ENCODE data around the gene FLOT1. TPM values are rescaled to one million over a fixed set of nuclear protein-coding genes. Genes with fewer than 3 reads are reported as not detected.
"Not testable (repeated sequence)": the region's sequence is repeated elsewhere in the genome, so short reads cannot be mapped to it uniquely, and the experiment has no call there.

Gene FLOT1
- total RNA-seq, 1 experiment from 2014 or later: 116 TPM

DNA sequence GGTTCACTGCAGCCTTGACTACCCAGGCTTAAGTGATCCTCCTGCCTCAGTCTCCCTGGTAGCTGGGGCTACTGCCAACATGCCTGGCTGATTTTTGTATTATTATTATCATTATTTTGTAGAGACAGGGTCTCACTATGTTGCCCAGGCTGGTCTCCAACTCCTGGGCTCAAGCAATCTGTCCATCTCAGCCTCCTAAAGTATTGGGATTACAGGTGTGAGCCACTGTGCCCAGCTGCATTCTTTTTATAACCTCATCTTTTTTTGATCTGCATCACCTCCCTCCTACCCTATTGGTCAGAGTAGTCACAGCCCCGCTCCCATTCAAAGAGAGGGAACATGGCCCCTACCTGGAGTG lies 25.4 kb upstream of the FLOT1 start:
- H3K27me3 ChIP-seq (replicated peaks; ENCODE audit: insufficient read depth, low read depth, low read length, poor library complexity): no peaks in the 10 kb centered on the region
- no TSS peak for BruUV-seq (replicated peaks)
- CTCF ChIA-PET: no interaction called here
- intact Hi-C loops (cut with micrococcal nuclease; ENCODE audit: unreplicated experiment): no loop called here
- DNase-seq (ENCODE audit: low spot score): no peak
- TF ChIP-seq EZH2 (IDR thresholded peaks at IDR 0.05; ENCODE audit: borderline replicate concordance, low read depth, low read length, poor library complexity, severe bottlenecking): no peak
- TF ChIP-seq, protein P1, sequence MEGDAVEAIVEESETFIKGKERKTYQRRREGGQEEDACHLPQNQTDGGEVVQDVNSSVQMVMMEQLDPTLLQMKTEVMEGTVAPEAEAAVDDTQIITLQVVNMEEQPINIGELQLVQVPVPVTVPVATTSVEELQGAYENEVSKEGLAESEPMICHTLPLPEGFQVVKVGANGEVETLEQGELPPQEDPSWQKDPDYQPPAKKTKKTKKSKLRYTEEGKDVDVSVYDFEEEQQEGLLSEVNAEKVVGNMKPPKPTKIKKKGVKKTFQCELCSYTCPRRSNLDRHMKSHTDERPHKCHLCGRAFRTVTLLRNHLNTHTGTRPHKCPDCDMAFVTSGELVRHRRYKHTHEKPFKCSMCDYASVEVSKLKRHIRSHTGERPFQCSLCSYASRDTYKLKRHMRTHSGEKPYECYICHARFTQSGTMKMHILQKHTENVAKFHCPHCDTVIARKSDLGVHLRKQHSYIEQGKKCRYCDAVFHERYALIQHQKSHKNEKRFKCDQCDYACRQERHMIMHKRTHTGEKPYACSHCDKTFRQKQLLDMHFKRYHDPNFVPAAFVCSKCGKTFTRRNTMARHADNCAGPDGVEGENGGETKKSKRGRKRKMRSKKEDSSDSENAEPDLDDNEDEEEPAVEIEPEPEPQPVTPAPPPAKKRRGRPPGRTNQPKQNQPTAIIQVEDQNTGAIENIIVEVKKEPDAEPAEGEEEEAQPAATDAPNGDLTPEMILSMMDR (conservative IDR thresholded peaks at IDR 0.05; ENCODE audit: low read depth, low read length): no peak
- no peak overlapping the region for H3K4me3 ChIP-seq (ENCODE audit: low read depth, low read length, poor library complexity, severe bottlenecking)
- no peak overlapping the region for H3K27ac ChIP-seq (ENCODE audit: low read depth, low read length, poor library complexity, severe bottlenecking)
- no peaks in the 10 kb centered on the region for H3K9me3 ChIP-seq (ENCODE audit: low read depth, low read length, poor library complexity, severe bottlenecking)
- H3K4me1 ChIP-seq (ENCODE audit: insufficient read depth, low read length, poor library complexity, severe bottlenecking): peaks cover 33% of the 10 kb centered on the region
- no peaks in the 10 kb centered on the region for H3K36me3 ChIP-seq (ENCODE audit: insufficient read depth, low read length, poor library complexity, severe bottlenecking)
- POLR2A ChIA-PET (ENCODE audit: low non-redundant PET): no interaction called here

DNA sequence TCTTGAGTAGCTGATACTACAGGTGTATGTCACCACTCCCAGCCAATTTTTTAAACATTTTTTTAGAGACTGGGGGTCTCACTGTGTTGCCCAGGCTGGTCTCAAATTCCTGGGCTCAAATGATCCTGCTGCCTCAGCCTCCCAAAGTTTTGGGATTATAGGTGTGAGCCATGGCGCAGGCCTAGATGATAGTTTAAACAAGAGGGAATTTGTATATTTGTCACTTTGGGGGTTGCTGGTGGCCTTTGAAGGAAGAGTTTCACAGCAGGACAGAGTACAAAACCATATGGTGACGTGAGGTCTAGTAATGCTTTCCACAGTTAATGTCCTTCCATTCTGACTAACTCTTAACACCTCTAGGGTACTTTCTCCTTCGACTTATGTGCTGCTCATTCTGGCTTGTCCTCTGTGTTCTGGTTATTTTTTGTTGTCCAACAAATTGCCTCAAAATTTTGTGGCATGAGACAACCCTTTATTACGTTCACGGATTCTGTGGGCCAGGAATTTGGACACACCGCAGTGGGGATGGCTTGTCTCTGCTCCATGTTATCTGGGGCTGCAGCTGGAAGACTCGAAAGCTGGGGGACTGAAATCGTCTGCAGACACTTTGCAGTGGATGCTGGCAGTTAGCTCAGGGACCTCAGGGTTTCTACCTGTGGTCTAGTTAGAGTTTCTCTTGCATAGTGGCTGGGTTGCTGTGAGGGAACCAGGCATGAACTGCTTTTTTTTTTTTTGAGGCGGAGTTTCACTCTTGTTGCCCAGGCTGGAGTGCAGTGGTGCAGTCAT lies 24.9 kb upstream of the FLOT1 start:
- TF ChIP-seq, protein P1 (conservative IDR thresholded peaks at IDR 0.05; ENCODE audit: low read depth, low read length): no peak
- no peak for TF ChIP-seq EZH2 (IDR thresholded peaks at IDR 0.05; ENCODE audit: borderline replicate concordance, low read depth, low read length, poor library complexity, severe bottlenecking)
- ChIA-PET POLR2A (ENCODE audit: low non-redundant PET) (interaction anchor here (0.6 kb wide), 1 partner anchor 125 kb away, joined by 6 read pairs; no protein-coding TSS in a partner anchor), CTCF (no interaction called here)
- BruUV-seq (replicated peaks): no TSS peak
- no peak for DNase-seq (ENCODE audit: low spot score)
- no peak overlapping the region for H3K4me3 ChIP-seq (ENCODE audit: low read depth, low read length, poor library complexity, severe bottlenecking)
- H3K27me3 ChIP-seq (replicated peaks; ENCODE audit: insufficient read depth, low read depth, low read length, poor library complexity): no peaks in the 10 kb centered on the region
- no peaks in the 10 kb centered on the region for H3K36me3 ChIP-seq (ENCODE audit: insufficient read depth, low read length, poor library complexity, severe bottlenecking)
- H3K4me1 ChIP-seq (ENCODE audit: insufficient read depth, low read length, poor library complexity, severe bottlenecking): peaks cover 33% of the 10 kb centered on the region
- no peak overlapping the region for H3K27ac ChIP-seq (ENCODE audit: low read depth, low read length, poor library complexity, severe bottlenecking)
- intact Hi-C loops (cut with micrococcal nuclease; ENCODE audit: unreplicated experiment): no loop called here
- H3K9me3 ChIP-seq (ENCODE audit: low read depth, low read length, poor library complexity, severe bottlenecking): no peaks in the 10 kb centered on the region

DNA sequence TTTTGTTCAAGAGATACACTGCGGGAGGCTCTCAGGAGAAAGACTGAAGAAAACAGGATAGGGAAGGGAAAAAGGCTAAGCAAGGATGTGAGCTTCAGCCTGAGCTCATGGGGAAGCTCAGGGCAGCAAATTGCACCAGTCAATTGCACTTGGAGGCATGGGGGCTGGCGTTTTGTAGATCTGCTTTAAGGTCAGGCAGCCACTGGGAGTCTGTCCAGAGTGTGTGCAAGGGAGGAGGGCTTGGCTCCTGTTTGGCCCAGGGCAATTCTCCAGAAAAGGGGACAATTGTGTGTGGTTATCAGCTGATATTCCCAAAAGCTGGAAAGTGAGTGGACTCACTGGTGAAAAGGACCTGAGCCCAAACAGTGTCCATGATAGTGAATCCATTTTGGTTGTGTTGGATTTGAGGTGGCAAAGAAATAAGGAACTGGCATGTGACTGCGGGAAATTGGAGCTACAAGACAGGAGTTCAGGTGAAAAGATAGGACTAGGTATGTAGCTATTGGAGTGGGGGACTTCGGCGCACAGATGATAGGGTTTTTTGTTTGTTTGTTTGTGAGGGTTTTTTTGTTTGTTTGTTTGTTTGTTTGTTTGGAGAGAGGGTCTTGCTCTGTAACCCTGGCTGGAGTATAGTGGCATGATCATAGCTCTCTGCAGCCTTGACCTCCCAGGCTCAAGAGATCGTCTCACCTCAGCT lies 24.1 kb upstream of the FLOT1 start:
- intact Hi-C loops (cut with micrococcal nuclease; ENCODE audit: unreplicated experiment): no loop called here
- Histone ChIP-seq H3K9me3 (ENCODE audit: low read depth, low read length, poor library complexity, severe bottlenecking) (no peaks in the 10 kb centered on the region), H3K36me3 (ENCODE audit: insufficient read depth, low read length, poor library complexity, severe bottlenecking) (no peaks in the 10 kb centered on the region), H3K27me3 (replicated peaks; ENCODE audit: insufficient read depth, low read depth, low read length, poor library complexity) (no peaks in the 10 kb centered on the region), H3K4me3 (ENCODE audit: low read depth, low read length, poor library complexity, severe bottlenecking) (no peak overlapping the region), H3K4me1 (ENCODE audit: insufficient read depth, low read length, poor library complexity, severe bottlenecking) (peaks cover 33% of the 10 kb centered on the region), H3K27ac (ENCODE audit: low read depth, low read length, poor library complexity, severe bottlenecking) (no peak overlapping the region)
- no peak for TF ChIP-seq EZH2 (IDR thresholded peaks at IDR 0.05; ENCODE audit: borderline replicate concordance, low read depth, low read length, poor library complexity, severe bottlenecking)
- TF ChIP-seq, protein P1 (conservative IDR thresholded peaks at IDR 0.05; ENCODE audit: low read depth, low read length): no peak
- BruUV-seq (replicated peaks): no TSS peak
- DNase-seq (ENCODE audit: low spot score): no peak
- ChIA-PET CTCF (no interaction called here), POLR2A (ENCODE audit: low non-redundant PET) (interaction anchor here (0.6 kb wide), 1 partner anchor 124 kb away, joined by 6 read pairs; no protein-coding TSS in a partner anchor)

DNA sequence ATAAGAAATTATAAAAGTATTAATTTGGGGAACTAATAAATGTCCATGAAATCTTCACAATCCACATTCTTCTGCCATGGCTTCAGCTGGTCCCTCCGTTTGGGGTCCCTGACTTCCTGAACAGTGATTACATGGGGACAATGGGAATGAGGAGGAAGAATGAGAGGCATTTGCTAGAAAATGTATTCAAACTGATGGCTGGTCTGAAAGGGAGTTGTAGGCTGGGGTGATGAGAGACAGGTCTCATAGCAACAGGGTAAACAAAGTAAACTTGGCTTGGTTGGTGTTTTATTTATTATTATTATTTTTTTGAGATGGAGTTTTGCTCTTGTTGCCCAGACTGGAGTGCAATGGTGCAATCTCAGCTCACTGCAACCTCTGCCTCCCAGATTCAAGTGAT lies 23.0 kb upstream of the FLOT1 start:
- POLR2A ChIA-PET (ENCODE audit: low non-redundant PET); CTCF ChIA-PET: not testable (repeated sequence)

DNA sequence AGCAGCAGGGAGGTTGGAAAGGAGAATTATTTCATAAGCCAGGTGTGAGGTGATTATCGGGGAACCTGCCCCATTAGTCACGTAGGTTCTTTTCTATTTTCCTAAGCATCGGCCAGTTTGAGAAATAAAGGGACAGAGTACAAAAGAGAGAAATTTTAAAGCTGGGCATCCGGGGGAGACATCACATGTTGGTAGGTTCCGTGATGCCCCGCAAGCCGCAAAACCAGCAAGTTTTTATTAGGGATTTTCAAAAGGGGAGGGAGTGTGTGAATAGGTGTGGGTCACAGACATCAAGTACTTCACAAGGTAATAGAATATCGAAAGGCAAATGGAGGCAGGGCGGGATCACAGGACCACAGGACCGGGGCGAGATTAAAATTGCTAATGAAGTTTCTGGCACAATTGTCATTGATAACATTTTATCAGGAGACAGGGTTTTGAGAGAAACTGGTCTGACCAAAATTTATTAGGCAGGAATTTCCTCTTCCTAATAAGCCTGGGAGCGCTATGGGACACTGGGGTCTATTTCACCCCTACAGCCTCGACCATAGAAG lies 22.1 kb upstream of the FLOT1 start:
- H3K4me1 ChIP-seq (ENCODE audit: insufficient read depth, low read length, poor library complexity, severe bottlenecking): peaks cover 27% of the 10 kb centered on the region
- DNase-seq (ENCODE audit: low spot score); H3K27ac ChIP-seq (ENCODE audit: low read depth, low read length, poor library complexity, severe bottlenecking); H3K36me3 ChIP-seq (ENCODE audit: insufficient read depth, low read length, poor library complexity, severe bottlenecking); H3K27me3 ChIP-seq (replicated peaks; ENCODE audit: insufficient read depth, low read depth, low read length, poor library complexity); intact Hi-C loops (cut with micrococcal nuclease; ENCODE audit: unreplicated experiment); BruUV-seq (replicated peaks); H3K4me3 ChIP-seq (ENCODE audit: low read depth, low read length, poor library complexity, severe bottlenecking); H3K9me3 ChIP-seq (ENCODE audit: low read depth, low read length, poor library complexity, severe bottlenecking): not testable (repeated sequence)
- ChIA-PET POLR2A (ENCODE audit: low non-redundant PET) (interaction anchor here (0.6 to 1.2 kb wide), 2 partner anchors 27 to 150 kb away, joined by 5 to 7 read pairs; no protein-coding TSS in a partner anchor), CTCF (interaction anchor here (0.5 to 0.6 kb wide), 2 partner anchors 9 to 61 kb away, joined by 3 to 5 read pairs; no protein-coding TSS in a partner anchor)

More for the DNA sequence above, 23.0 kb upstream of the FLOT1 start:
- H3K9me3 ChIP-seq (ENCODE audit: low read depth, low read length, poor library complexity, severe bottlenecking); H3K4me3 ChIP-seq (ENCODE audit: low read depth, low read length, poor library complexity, severe bottlenecking); H3K36me3 ChIP-seq (ENCODE audit: insufficient read depth, low read length, poor library complexity, severe bottlenecking); BruUV-seq (replicated peaks); H3K27me3 ChIP-seq (replicated peaks; ENCODE audit: insufficient read depth, low read depth, low read length, poor library complexity); H3K27ac ChIP-seq (ENCODE audit: low read depth, low read length, poor library complexity, severe bottlenecking); intact Hi-C loops (cut with micrococcal nuclease; ENCODE audit: unreplicated experiment): not testable (repeated sequence)
- H3K4me1 ChIP-seq (ENCODE audit: insufficient read depth, low read length, poor library complexity, severe bottlenecking): peaks cover 33% of the 10 kb centered on the region
- peak; percentile 37 for DNase-seq (ENCODE audit: low spot score)
